GM23338 (cell line): ENCODE data around the gene CD3D. TPM values are rescaled to one million over a fixed set of nuclear protein-coding genes. Genes with fewer than 3 reads are reported as not detected.

ENCODE experiments used
- ATAC-seq: fragments of 200-7000 bp; cut with Tn5 transposase; 3 replicates; pipeline ENCODE4 v1.9.1; 2020
- DNase-seq: peaks from one replicate; pipeline ENCODE4 v3.0.0-alpha.2; 2015; ENCODE audit warnings: low spot score
- H2AFZ ChIP-seq: fragments of 200-600 bp; sonication (generic); 2 replicates; pipeline ENCODE4 v1.8.0; 2016; ENCODE audit warnings: antibody characterized with exemption, mild to moderate bottlenecking, moderate library complexity
- H3F3A ChIP-seq: fragments of 200-600 bp; sonication (generic); replicated peaks from 2 replicates; pipeline ENCODE4 v1.8.0; 2017; ENCODE audit warnings: antibody characterized with exemption, mixed run types, low read depth
- H3K27ac ChIP-seq: fragments of 200-600 bp; sonication (generic); 2 replicates; pipeline ENCODE4 v1.6.1; 2016; ENCODE audit warnings: low read depth
- H3K27me3 ChIP-seq: fragments of 200-600 bp; sonication (generic); 2 replicates; pipeline ENCODE4 v1.8.0; 2016; ENCODE audit warnings: mild to moderate bottlenecking, mixed run types, moderate library complexity; ENCODE audit not compliant: insufficient read depth
- H3K36me3 ChIP-seq: fragments of 200-600 bp; sonication (generic); 2 replicates; pipeline ENCODE4 v1.8.0; 2016; ENCODE audit warnings: mild to moderate bottlenecking; ENCODE audit not compliant: insufficient read depth
- H3K4me1 ChIP-seq: fragments of 200-600 bp; sonication (generic); 2 replicates; pipeline ENCODE4 v1.8.0; 2016; ENCODE audit warnings: mild to moderate bottlenecking, moderate library complexity; ENCODE audit not compliant: insufficient read depth
- H3K4me2 ChIP-seq: fragments of 200-600 bp; sonication (generic); 2 replicates; pipeline ENCODE4 v1.7.1; 2017; ENCODE audit warnings: mixed run types
- H3K4me3 ChIP-seq: fragments of 200-600 bp; sonication (generic); 2 replicates; pipeline ENCODE4 v1.6.1; 2016; ENCODE audit warnings: mixed run types
- H3K79me2 ChIP-seq: fragments of 200-600 bp; sonication (generic); replicated peaks from 2 replicates; pipeline ENCODE4 v1.8.0; 2017; ENCODE audit warnings: mild to moderate bottlenecking; ENCODE audit not compliant: insufficient read depth
- H3K9me2 ChIP-seq: fragments of 200-600 bp; sonication (generic); 2 replicates; pipeline ENCODE4 v1.8.0; 2017; ENCODE audit not compliant: insufficient read depth
- H4K20me1 ChIP-seq: fragments of 200-600 bp; sonication (generic); replicated peaks from 2 replicates; pipeline ENCODE4 v1.8.0; 2017; ENCODE audit warnings: mild to moderate bottlenecking; ENCODE audit not compliant: insufficient read depth
- H3K27ac Mint-ChIP-seq: 2 replicates; pipeline ENCODE4 v1.8.0; 2020; ENCODE audit warnings: inconsistent platforms, mild to moderate bottlenecking, moderate library complexity, mixed read lengths
- H3K27me3 Mint-ChIP-seq: 3 replicates; pipeline ENCODE4 v1.8.0; 2022; ENCODE audit warnings: low read depth, mild to moderate bottlenecking, moderate library complexity, mixed read lengths, inconsistent platforms; ENCODE audit not compliant: insufficient read depth, poor library complexity
- H3K36me3 Mint-ChIP-seq: 3 replicates; pipeline ENCODE4 v1.8.0; 2021; ENCODE audit warnings: low read depth, mild to moderate bottlenecking, inconsistent platforms, moderate library complexity, mixed read lengths
- H3K4me1 Mint-ChIP-seq: 3 replicates; pipeline ENCODE4 v1.8.0; 2020; ENCODE audit warnings: mild to moderate bottlenecking, inconsistent platforms, mixed read lengths
- H3K4me3 Mint-ChIP-seq: 3 replicates; pipeline ENCODE4 v1.8.0; 2021; ENCODE audit warnings: moderate library complexity, mild to moderate bottlenecking, inconsistent platforms, mixed read lengths
- H3K9me3 Mint-ChIP-seq: 3 replicates; pipeline ENCODE4 v1.8.0; 2020; ENCODE audit warnings: moderate library complexity, mild to moderate bottlenecking, inconsistent platforms, mixed read lengths
- CTCF ChIP-seq, 2 experiments: fragments of 200-600 bp in 1 of 2; sonication (generic) in 1 of 2; conservative IDR thresholded peaks; 2 replicates each; pipeline versions ENCODE4 v1.5.1 to v1.6.1; 2016 to 2017; ENCODE audit warnings: antibody characterized with exemption in 2 of 2, low read depth in 2 of 2, mild to moderate bottlenecking in 2 of 2, moderate library complexity in 1 of 2
- ETS1 ChIP-seq: IDR thresholded peaks from 2 replicates; pipeline ENCODE4 v1.6.1; 2016; ENCODE audit warnings: antibody characterized with exemption
- JUNB ChIP-seq: IDR thresholded peaks from one replicate; pipeline ENCODE4 v1.6.1; 2016; ENCODE audit warnings: antibody characterized with exemption; ENCODE audit not compliant: unreplicated experiment
- NANOG ChIP-seq: IDR thresholded peaks from 2 replicates; pipeline ENCODE4 v1.6.1; 2016; ENCODE audit warnings: antibody characterized with exemption, borderline replicate concordance
- POLR2AphosphoS5 ChIP-seq: IDR thresholded peaks from 2 replicates; pipeline ENCODE4 v1.6.1; 2016; ENCODE audit warnings: antibody characterized with exemption, low read depth
- STAT1 ChIP-seq: IDR thresholded peaks from one replicate; pipeline ENCODE4 v1.6.1; 2016; ENCODE audit warnings: antibody characterized with exemption; ENCODE audit not compliant: unreplicated experiment
- ZNF114 ChIP-seq: fragments of 250-450 bp; sonication (Bioruptor Pico); IDR thresholded peaks from 2 replicates; pipeline ENCODE4 v1.5.0; 2020; ENCODE audit warnings: mild to moderate bottlenecking, moderate library complexity
- ZNF331 ChIP-seq: fragments of 250-450 bp; sonication (Bioruptor Pico); IDR thresholded peaks from 2 replicates; pipeline ENCODE4 v1.5.0; 2020; ENCODE audit warnings: low read depth, mild to moderate bottlenecking, moderate library complexity
- polyA plus RNA-seq: library from polyadenylated mRNA; unstranded; fragments of >200 nt; fragmentation: Nextera tagmentation; extraction: Ambion mirVana; gene quantifications from 2 replicates; pipeline ENCODE4 v1.2.1, GENCODE V29; 2016
- total RNA-seq: library from RNA; depleted of rRNA; stranded (reverse); fragments of >200 nt; shearing (Covaris generic); gene quantifications from 2 replicates; pipeline ENCODE4 v1.2.3, GENCODE V29; 2014

The CD3D gene
- total and polyA plus RNA-seq, 2 experiments from 2014 or later = not detected

DNA sequence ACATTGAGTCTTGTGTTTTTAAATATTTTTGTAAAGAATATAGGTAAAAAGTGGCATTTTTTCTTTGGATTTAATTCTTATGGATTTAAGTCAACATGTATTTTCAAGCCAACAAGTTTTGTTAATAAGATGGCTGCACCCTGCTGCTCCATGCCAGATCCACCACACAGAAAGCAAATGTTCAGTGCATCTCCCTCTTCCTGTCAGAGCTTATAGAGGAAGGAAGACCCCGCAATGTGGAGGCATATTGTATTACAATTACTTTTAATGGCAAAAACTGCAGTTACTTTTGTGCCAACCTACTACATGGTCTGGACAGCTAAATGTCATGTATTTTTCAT lies 38.3 kb downstream of the CD3D start:
- no peak for ATAC-seq
- Mint-ChIP-seq H3K4me1 (peaks cover 9% of the 10 kb centered on the region; the same call in 2 of the 3 replicates), H3K4me3 (no peak overlapping the region), H3K9me3 (no peaks in the 10 kb centered on the region), H3K27me3 (no peaks in the 10 kb centered on the region), H3K27ac (no peak overlapping the region), H3K36me3 (no peaks in the 10 kb centered on the region)
- H3K27ac ChIP-seq = no peak overlapping the region
- no peaks in the 10 kb centered on the region for H3F3A ChIP-seq
- no peak overlapping the region for H3K4me2 ChIP-seq
- H3K4me1 ChIP-seq = no peaks in the 10 kb centered on the region
- no peak overlapping the region for H3K4me3 ChIP-seq
- no peaks in the 10 kb centered on the region for H3K27me3 ChIP-seq
- TF ChIP-seq STAT1 (no peak), JUNB (no peak), POLR2AphosphoS5 (no peak)
- no peaks in the 10 kb centered on the region for H4K20me1 ChIP-seq
- no peaks in the 10 kb centered on the region for H3K79me2 ChIP-seq
- H2AFZ ChIP-seq = peak overlapping the region; percentile 95
- H3K36me3 ChIP-seq = no peaks in the 10 kb centered on the region
- no peaks in the 10 kb centered on the region for H3K9me2 ChIP-seq
- no peak for DNase-seq

GRCh38 chr11:118301600-118302195 lies 40.8 kb downstream of the CD3D start:
- H3K4me3 Mint-ChIP-seq = no peak overlapping the region
- H3K4me1 Mint-ChIP-seq = peaks cover 9% of the 10 kb centered on the region; the same call in 2 of the 3 replicates
- no peaks in the 10 kb centered on the region for H4K20me1 ChIP-seq
- no peaks in the 10 kb centered on the region for H3F3A ChIP-seq
- no peaks in the 10 kb centered on the region for H3K9me2 ChIP-seq
- DNase-seq = no peak
- no peaks in the 10 kb centered on the region for H3K36me3 Mint-ChIP-seq
- H3K4me3 ChIP-seq = no peak overlapping the region
- H3K27me3 Mint-ChIP-seq = no peaks in the 10 kb centered on the region
- ATAC-seq = no peak
- TF ChIP-seq ZNF331 (CRISPR knock-in tag) (no peak), NANOG (no peak), STAT1 (no peak), ZNF114 (CRISPR knock-in tag) (no peak), ETS1 (no peak), POLR2AphosphoS5 (no peak)
- H3K9me3 Mint-ChIP-seq = no peaks in the 10 kb centered on the region
- no peak overlapping the region for H3K4me2 ChIP-seq
- no peak overlapping the region for H3K27ac Mint-ChIP-seq
- no peaks in the 10 kb centered on the region for H3K79me2 ChIP-seq
- no peaks in the 10 kb centered on the region for H3K4me1 ChIP-seq
- no peaks in the 10 kb centered on the region for H3K27me3 ChIP-seq
- 0 out of 2 replicates have a peak overlapping the region, but pooled peaks have one; percentile 16 for H2AFZ ChIP-seq
- H3K27ac ChIP-seq = no peak overlapping the region
- H3K36me3 ChIP-seq = no peaks in the 10 kb centered on the region

DNA sequence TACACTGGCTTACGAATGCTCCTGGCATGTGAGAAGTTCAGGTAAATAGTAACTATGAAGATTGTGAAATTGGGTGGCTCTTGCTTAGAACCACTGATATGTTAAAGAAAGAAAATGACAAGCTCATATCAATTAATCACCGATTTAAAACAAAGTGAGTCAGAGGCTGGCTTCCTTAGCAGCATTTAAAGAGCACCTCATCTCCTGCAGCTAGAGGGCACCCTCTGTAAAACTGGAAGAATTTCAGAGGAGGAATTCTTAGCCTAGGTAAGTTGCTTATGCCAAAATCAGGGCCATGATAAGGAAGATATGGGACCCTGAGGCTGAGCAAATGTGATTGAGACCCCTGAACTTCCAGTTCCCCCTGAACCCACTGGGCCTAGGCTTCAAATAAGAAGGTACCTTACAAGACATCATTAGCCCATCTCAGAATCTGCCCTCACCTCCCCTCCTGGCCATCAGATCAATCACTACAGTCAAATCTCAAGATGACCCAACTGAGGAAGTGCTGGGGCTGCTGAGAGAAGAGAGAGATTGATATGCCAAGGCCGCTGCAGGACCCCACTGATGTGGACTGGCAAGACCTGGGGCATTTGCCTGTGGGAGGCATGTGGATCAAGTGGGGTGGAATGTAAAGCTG lies 46.6 kb downstream of the CD3D start:
- H2AFZ ChIP-seq = 0 out of 2 replicates have a peak overlapping the region, but pooled peaks have one; percentile 2
- no peak overlapping the region for H3K4me3 ChIP-seq
- H3F3A ChIP-seq = no peaks in the 10 kb centered on the region
- H3K27ac ChIP-seq = no peak overlapping the region
- H3K4me3 Mint-ChIP-seq = no peak overlapping the region
- H3K4me1 ChIP-seq = 0 out of 2 replicates have a peak, but pooled peaks cover 3% of the 10 kb centered on the region
- no peaks in the 10 kb centered on the region for H3K27me3 Mint-ChIP-seq
- DNase-seq = peak; percentile 72
- no peaks in the 10 kb centered on the region for H3K9me3 Mint-ChIP-seq
- peak; percentile 81 for ATAC-seq
- TF ChIP-seq CTCF (conservative IDR thresholded peaks at IDR 0.05; ENCODE audit: low read depth in 2 of 2) (peak; percentile 77 to 80), ZNF114 (CRISPR knock-in tag) (no peak)
- H3K36me3 ChIP-seq = no peaks in the 10 kb centered on the region
- H3K36me3 Mint-ChIP-seq = no peaks in the 10 kb centered on the region
- no peaks in the 10 kb centered on the region for H3K79me2 ChIP-seq
- no peaks in the 10 kb centered on the region for H4K20me1 ChIP-seq
- no peak overlapping the region for H3K4me2 ChIP-seq
- H3K27me3 ChIP-seq = no peaks in the 10 kb centered on the region
- H3K27ac Mint-ChIP-seq = no peak overlapping the region
- H3K4me1 Mint-ChIP-seq = peaks cover 7% of the 10 kb centered on the region
- H3K9me2 ChIP-seq = no peaks in the 10 kb centered on the region
